Ascending aorta (tissue), 2 donors: Measurements from ENCODE around the gene VSNL1. TPM values are rescaled to one million over a fixed set of nuclear protein-coding genes. Genes with fewer than 3 reads are reported as not detected.

Experiments used
- DNase-seq, 2 donors: peaks; one replicate each; pipeline ENCODE4 v3.0.0-alpha.2; 2019; ENCODE audit warnings: low spot score in 2 of 2
- H3K27ac ChIP-seq, 2 donors: fragments of 200-600 bp; sonication (generic); one replicate each; pipeline ENCODE4 v1.5.1; 2016 to 2017; ENCODE audit warnings: mild to moderate bottlenecking in 1 of 2
- H3K27me3 ChIP-seq: fragments of 200-600 bp; sonication (generic); one replicate; pipeline ENCODE4 v1.5.1; 2017
- H3K36me3 ChIP-seq, 2 donors: fragments of 200-600 bp; sonication (generic); one replicate each; pipeline ENCODE4 v1.5.1; 2016
- H3K4me1 ChIP-seq, 2 donors: fragments of 200-600 bp; sonication (generic); one replicate each; pipeline ENCODE4 v1.5.1; 2016 to 2017; ENCODE audit warnings: mild to moderate bottlenecking in 1 of 2
- H3K4me3 ChIP-seq, 2 donors: fragments of 200-600 bp; sonication (generic); one replicate each; pipeline ENCODE4 v1.5.1; 2016 to 2017; ENCODE audit warnings: mild to moderate bottlenecking in 1 of 2
- H3K9me3 ChIP-seq, 2 donors: fragments of 200-600 bp; sonication (generic); one replicate each; pipeline ENCODE4 v1.5.1; 2016
- CTCF ChIP-seq, 3 experiments: fragments of 200-600 bp in 2 of 3; fragments of 450-650 bp in 1 of 3; sonication (generic) in 2 of 3; IDR thresholded peaks; one replicate each; pipeline ENCODE4 v1.5.1; 2016 to 2019; ENCODE audit warnings: antibody characterized with exemption in 3 of 3, mild to moderate bottlenecking in 1 of 3, moderate library complexity in 1 of 3
- intact Hi-C: fragments of 100-400 bp; cut with DNase I; formaldehyde crosslinking; loops from one replicate; pipeline ENCODE4 v1.15.1; 2023
- total RNA-seq: library from RNA; depleted of rRNA; stranded (reverse); fragments of >200 nt; gene quantifications from one replicate; pipeline ENCODE4 v1.1.0, GENCODE V29; 2016

VSNL1 gene
- total RNA-seq, 1 donor from 2014 or later, result not detected

- intact Hi-C loops, result no loop called here
- Histone ChIP-seq H3K36me3 (no peaks in the 10 kb centered on the region), H3K9me3 (no peaks in the 10 kb centered on the region), H3K4me3 (no peak overlapping the region), H3K27me3 (no peaks in the 10 kb centered on the region), H3K27ac (no peak overlapping the region), H3K4me1 (no peaks in the 10 kb centered on the region)
- TF ChIP-seq CTCF (IDR thresholded peaks at IDR 0.05), result no peak
- DNase-seq, result no peak
Observed at GRCh38 chr2:17621781-17622180, 81.3 kb downstream of the VSNL1 start.

- no peaks in the 10 kb centered on the region for H3K36me3 ChIP-seq
- no peaks in the 10 kb centered on the region for H3K27me3 ChIP-seq
- peak in 1 of 2 donors; percentile 37 for DNase-seq
- no peaks in the 10 kb centered on the region for H3K4me1 ChIP-seq
- H3K9me3 ChIP-seq, result no peaks in the 10 kb centered on the region
- TF ChIP-seq CTCF (IDR thresholded peaks at IDR 0.05), result no peak
- H3K27ac ChIP-seq, result no peak overlapping the region
- intact Hi-C loops, result no loop called here
- H3K4me3 ChIP-seq, result no peak overlapping the region
Observed at GRCh38 chr2:17625446-17625845, 85.0 kb downstream of the VSNL1 start.

- no peaks in the 10 kb centered on the region for H3K4me1 ChIP-seq
- H3K9me3 ChIP-seq, result no peaks in the 10 kb centered on the region
- no peak overlapping the region for H3K4me3 ChIP-seq
- no peaks in the 10 kb centered on the region for H3K36me3 ChIP-seq
- H3K27ac ChIP-seq, result no peak overlapping the region
- no peaks in the 10 kb centered on the region for H3K27me3 ChIP-seq
- intact Hi-C loops, result no loop called here
- TF ChIP-seq CTCF (IDR thresholded peaks at IDR 0.05), result no peak
- DNase-seq, result no peak
Observed at GRCh38 chr2:17626986-17627385, 86.5 kb downstream of the VSNL1 start.

- Histone ChIP-seq H3K4me1 (no peaks in the 10 kb centered on the region), H3K27me3 (no peaks in the 10 kb centered on the region), H3K9me3 (no peaks in the 10 kb centered on the region), H3K27ac (no peak overlapping the region), H3K36me3 (no peaks in the 10 kb centered on the region), H3K4me3 (no peak overlapping the region)
- TF ChIP-seq CTCF (IDR thresholded peaks at IDR 0.05), result no peak
- peak in 1 of 2 donors; percentile 5 for DNase-seq
- intact Hi-C loops, result no loop called here
Observed at GRCh38 chr2:17627434-17627833, 86.9 kb downstream of the VSNL1 start.

GRCh38 chr2:17628349-17629261 lies 88.1 kb downstream of the VSNL1 start:
- no peak overlapping the region for H3K4me3 ChIP-seq
- no peak overlapping the region for H3K27ac ChIP-seq
- no peaks in the 10 kb centered on the region for H3K27me3 ChIP-seq
- peak in 1 of 2 donors; percentile 42 for DNase-seq
- no peaks in the 10 kb centered on the region for H3K36me3 ChIP-seq
- no peak for TF ChIP-seq CTCF (IDR thresholded peaks at IDR 0.05)
- intact Hi-C loops, result no loop called here
- no peaks in the 10 kb centered on the region for H3K9me3 ChIP-seq
- no peaks in the 10 kb centered on the region for H3K4me1 ChIP-seq
